Heart left ventricle (tissue), 16 donors: ENCODE data around the gene RPP38. TPM values are rescaled to one million over a fixed set of nuclear protein-coding genes. Genes with fewer than 3 reads are reported as not detected.

Experiments used
- ATAC-seq, 4 donors: fragments of 200-7000 bp; cut with Tn5 transposase; one replicate each; pipeline ENCODE4 v1.9.1; 2020 to 2022; ENCODE audit warnings: moderate library complexity in 4 of 4, mild to moderate bottlenecking in 3 of 4, moderate number of reproducible peaks in 1 of 4
- DNase-seq, 5 donors: peaks; one replicate each; pipeline ENCODE4 v3.0.0-alpha.2; 2020
- H3K27ac ChIP-seq, 12 donors: fragments of 200-600 bp; sonication (generic) in 4 of 12; one replicate each; pipeline versions ENCODE4 v1.5.0 to v1.8.0; 2016 to 2022; ENCODE audit warnings: mild to moderate bottlenecking in 2 of 12
- H3K27me3 ChIP-seq, 9 donors: fragments of 200-600 bp; sonication (generic) in 2 of 9; one replicate each; pipeline versions ENCODE4 v1.5.1 to v1.8.0; 2016 to 2022; ENCODE audit warnings: mild to moderate bottlenecking in 3 of 9
- H3K36me3 ChIP-seq, 9 donors: fragments of 200-600 bp; sonication (generic) in 2 of 9; one replicate each; pipeline versions ENCODE4 v1.5.0 to v1.8.0; 2018 to 2022; ENCODE audit warnings: mild to moderate bottlenecking in 2 of 9
- H3K4me1 ChIP-seq, 12 donors: fragments of 200-600 bp; sonication (generic) in 4 of 12; one replicate each; pipeline versions ENCODE4 v1.5.0 to v1.8.0; 2016 to 2022; ENCODE audit warnings: mild to moderate bottlenecking in 3 of 12
- H3K4me3 ChIP-seq, 12 donors: fragments of 200-600 bp; sonication (generic) in 4 of 12; one replicate each; pipeline versions ENCODE4 v1.5.0 to v1.8.0; 2017 to 2022; ENCODE audit warnings: mild to moderate bottlenecking in 9 of 12, moderate library complexity in 4 of 12
- H3K9me3 ChIP-seq, 12 donors: fragments of 200-600 bp; sonication (generic) in 4 of 12; one replicate each; pipeline versions ENCODE4 v1.5.0 to v1.8.0; 2016 to 2022; ENCODE audit warnings: mild to moderate bottlenecking in 1 of 12
- CTCF ChIP-seq, 12 donors: fragments of 200-600 bp; sonication (generic) in 4 of 12; IDR thresholded peaks; one replicate each; pipeline versions ENCODE4 v1.5.0 to v1.8.0; 2018 to 2022; ENCODE audit warnings: antibody characterized with exemption in 12 of 12, mild to moderate bottlenecking in 5 of 12
- POLR2A ChIP-seq, 2 donors: fragments of 450-650 bp; IDR thresholded peaks; one replicate each; pipeline ENCODE4 v1.6.1; 2017; ENCODE audit warnings: antibody characterized with exemption in 2 of 2, mild to moderate bottlenecking in 2 of 2, moderate library complexity in 2 of 2
- WGBS, 4 donors: extraction: QIAGEN DNeasy Blood & Tissue Kit in 2 of 4; methylation state at CpG; one replicate each; pipeline versions ENCODE4 v1.1.5 to v1.1.7; 2013 to 2018; 5-methylcytosine and 5-hydroxymethylcytosine counted together
- intact Hi-C, 10 donors: fragments of 100-400 bp; cut with DNase I; formaldehyde crosslinking; loops; one replicate each; pipeline versions ENCODE4 v1.11.1 to v1.14.2; 2022
- polyA plus RNA-seq, 2 donors: library from polyadenylated mRNA; stranded (reverse); fragments of 200-250 nt; gene quantifications; one replicate each; pipeline ENCODE4 v1.2.3, GENCODE V29; 2013
- total RNA-seq, 9 donors: library from RNA; depleted of rRNA in 2 of 9; stranded (reverse); fragments of >200 nt in 2 of 9; fragmentation: NEBNext Ultra II Directional in 3 of 9; extraction: Animal tissue kit (Norgen Biotek cat#: 25700) in 3 of 9; gene quantifications; one replicate each; pipeline versions ENCODE4 v1.1.0 to v1.2.4, GENCODE V29; 2016 to 2023
- donor health status: ischemic (EF 13 %, LVEDD 7.1; RV severe dilation, severe dysfunction).
- donor health status: healthy with polysubstance abuse.
- donor health status: DM: no; HTN: yes; CAD: no.
- donor health status: DM: no; HTN: no; CAD: no.
- donor health status: ischemic (EF 25% LVEDD 6.9; RV normal size, moderate dysfunction).
- donor health status: ischemic (EF 25% LVEDD 5.7; RV mildly dilated, moderate dysfunction).
- donor health status: healthy.
- donor health status: DM: yes; HTN: yes; CAD: no.
- donor health status: ischemic (EF 35%, LVEDD 5.7; RV mildly dilated, moderate dysfunction).
- donor health status: nonischemic (EF 11% LVEDD 7.7; RV severe dilation, severe dysfunction).
- donor health status: DM: yes; HTN: yes; CAD: no.
- donor health status: PGD.
- donor health status: ischemic (EF 29% LVEDD 5.4; RV normal size, mild dysfunction).
- donor health status: nonischemic (EF 23%, LVEDD 6.1; RV moderate dilation, normal function).

The RPP38 gene
- total and polyA plus RNA-seq, 11 donors = 7.2 to 15.5 (median 9.5) TPM

- Histone ChIP-seq H3K9me3 (no peaks in the 10 kb centered on the region), H3K36me3 (peaks cover 0 to 96% (median 68%) of the 10 kb centered on the region in 9 donors), H3K4me1 (peaks cover 0 to 2% (median 0%) of the 10 kb centered on the region in 12 donors), H3K4me3 (no peak overlapping the region), H3K27me3 (no peaks in the 10 kb centered on the region), H3K27ac (no peak overlapping the region)
- TF ChIP-seq CTCF (IDR thresholded peaks at IDR 0.05) (no peak), POLR2A (IDR thresholded peaks at IDR 0.05) (no peak)
- ATAC-seq = no peak
- DNase-seq = no peak
- 51 to 71% (median 61%) methylated on average over 3 of the region's 3 CpGs for WGBS, 4 donors
- intact Hi-C loops = no loop called here
Observed at GRCh38 chr10:15123749-15124184, 26.6 kb downstream of the RPP38 start.

GRCh38 chr10:15124190-15124589 is 27.0 kb downstream of the RPP38 start:
- 96% methylated on average over 9 of the region's 9 CpGs for WGBS, 4 donors
- ATAC-seq (no peak), DNase-seq (no peak)
- no peak overlapping the region for H3K27ac ChIP-seq
- intact Hi-C loops = no loop called here
- TF ChIP-seq CTCF (IDR thresholded peaks at IDR 0.05) (no peak), POLR2A (IDR thresholded peaks at IDR 0.05) (no peak)
- H3K36me3 ChIP-seq = peaks cover 0 to 96% (median 68%) of the 10 kb centered on the region in 9 donors
- H3K27me3 ChIP-seq = no peaks in the 10 kb centered on the region
- H3K4me3 ChIP-seq = no peak overlapping the region
- H3K9me3 ChIP-seq = no peaks in the 10 kb centered on the region
- H3K4me1 ChIP-seq = peaks cover 0 to 2% (median 0%) of the 10 kb centered on the region in 12 donors

- intact Hi-C loops = no loop called here
- Histone ChIP-seq H3K27ac (no peak overlapping the region), H3K27me3 (no peaks in the 10 kb centered on the region), H3K4me1 (peaks cover 0 to 2% (median 0%) of the 10 kb centered on the region in 12 donors), H3K36me3 (peaks cover 0 to 96% (median 68%) of the 10 kb centered on the region in 9 donors), H3K9me3 (no peaks in the 10 kb centered on the region), H3K4me3 (no peak overlapping the region)
- DNase-seq (no peak), ATAC-seq (no peak)
- no peak for TF ChIP-seq POLR2A (IDR thresholded peaks at IDR 0.05)
- no peak for TF ChIP-seq CTCF (IDR thresholded peaks at IDR 0.05)
- WGBS, 4 donors = 89 to 92% (median 91%) methylated on average over 3 of the region's 3 CpGs
Observed at GRCh38 chr10:15124908-15125307, 27.8 kb downstream of the RPP38 start.

GRCh38 chr10:15131330-15131729 is 34.2 kb downstream of the RPP38 start:
- Histone ChIP-seq H3K36me3 (peaks cover 0 to 88% (median 70%) of the 10 kb centered on the region in 9 donors), H3K4me1 (no peaks in the 10 kb centered on the region), H3K4me3 (no peak overlapping the region), H3K27ac (no peak overlapping the region), H3K27me3 (no peaks in the 10 kb centered on the region), H3K9me3 (no peaks in the 10 kb centered on the region)
- ATAC-seq = no peak
- no peak for DNase-seq
- TF ChIP-seq CTCF (IDR thresholded peaks at IDR 0.05) = no peak
- no peak for TF ChIP-seq POLR2A (IDR thresholded peaks at IDR 0.05)
- 96 to 99% (median 98%) methylated on average over 5 of the region's 5 CpGs for WGBS, 4 donors
- intact Hi-C loops = no loop called here
